ENCODE measurements around the gene PDPN.

GRCh38 chr1:13643017-13643416, 59.4 kb downstream of the PDPN start:
- TF ChIP-seq TCF4 (CRISPR knock-in tag; IDR thresholded peaks at IDR 0.05; ENCODE audit: borderline replicate concordance) (no peak), PATZ1 (CRISPR knock-in tag; IDR thresholded peaks at IDR 0.05; ENCODE audit: borderline replicate concordance) (no peak), GLIS3 (CRISPR knock-in tag; IDR thresholded peaks at IDR 0.05) (no peak), CSRNP3 (CRISPR knock-in tag; IDR thresholded peaks at IDR 0.05) (no peak)

Measured in SK-N-SH treated with all-trans-retinoic acid at 6 μM for 48 hours (cell line).